ENCODE results near the gene ADISSP. TPM values are rescaled to one million over a fixed set of nuclear protein-coding genes. Genes with fewer than 3 reads are reported as not detected.

Gene ADISSP
- total RNA-seq, 1 donor from 2014 or later, result 43.2 TPM

DNA sequence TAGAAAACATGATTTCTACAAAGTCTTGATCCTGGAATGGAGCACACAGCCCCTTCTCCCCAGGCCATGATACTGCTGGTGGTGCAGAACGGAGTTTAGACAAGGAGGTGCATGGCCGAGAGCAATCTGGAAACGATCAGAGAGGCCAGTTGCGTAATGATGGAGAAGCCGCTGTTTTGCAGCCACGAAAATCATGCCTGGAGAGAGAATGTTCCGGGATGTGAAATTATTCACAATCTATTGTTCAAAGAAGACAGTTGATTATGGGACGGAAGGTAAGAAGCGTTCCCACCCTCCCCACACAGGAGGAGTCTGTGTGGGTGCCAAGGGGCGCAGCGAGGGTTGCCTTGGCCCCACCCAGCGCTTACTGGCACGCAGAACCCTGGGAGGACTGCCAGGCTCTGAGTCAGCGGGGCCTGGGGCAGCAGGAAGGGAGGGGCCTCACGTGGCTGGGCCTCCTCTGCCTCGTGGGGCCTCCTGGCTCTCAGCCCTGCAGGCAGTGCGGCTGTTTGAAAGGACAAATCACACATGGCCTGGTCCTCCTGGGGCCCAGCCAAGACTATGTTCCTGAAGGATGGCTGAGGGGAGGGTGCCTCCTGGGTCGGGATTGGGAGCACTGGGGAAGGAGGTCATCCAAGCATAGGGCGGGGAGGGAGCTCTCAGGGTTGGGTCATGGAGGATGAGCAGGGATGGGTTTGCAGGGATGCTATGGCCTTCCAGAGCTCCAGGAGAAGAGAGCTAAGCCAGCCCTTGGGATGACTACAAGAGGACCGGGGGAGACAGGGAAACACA, 44.1 kb upstream of the ADISSP start:
- TF ChIP-seq, protein P1, sequence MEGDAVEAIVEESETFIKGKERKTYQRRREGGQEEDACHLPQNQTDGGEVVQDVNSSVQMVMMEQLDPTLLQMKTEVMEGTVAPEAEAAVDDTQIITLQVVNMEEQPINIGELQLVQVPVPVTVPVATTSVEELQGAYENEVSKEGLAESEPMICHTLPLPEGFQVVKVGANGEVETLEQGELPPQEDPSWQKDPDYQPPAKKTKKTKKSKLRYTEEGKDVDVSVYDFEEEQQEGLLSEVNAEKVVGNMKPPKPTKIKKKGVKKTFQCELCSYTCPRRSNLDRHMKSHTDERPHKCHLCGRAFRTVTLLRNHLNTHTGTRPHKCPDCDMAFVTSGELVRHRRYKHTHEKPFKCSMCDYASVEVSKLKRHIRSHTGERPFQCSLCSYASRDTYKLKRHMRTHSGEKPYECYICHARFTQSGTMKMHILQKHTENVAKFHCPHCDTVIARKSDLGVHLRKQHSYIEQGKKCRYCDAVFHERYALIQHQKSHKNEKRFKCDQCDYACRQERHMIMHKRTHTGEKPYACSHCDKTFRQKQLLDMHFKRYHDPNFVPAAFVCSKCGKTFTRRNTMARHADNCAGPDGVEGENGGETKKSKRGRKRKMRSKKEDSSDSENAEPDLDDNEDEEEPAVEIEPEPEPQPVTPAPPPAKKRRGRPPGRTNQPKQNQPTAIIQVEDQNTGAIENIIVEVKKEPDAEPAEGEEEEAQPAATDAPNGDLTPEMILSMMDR (IDR thresholded peaks at IDR 0.05; ENCODE audit: insufficient read depth, low read depth, low read length), result no peak
- no peak for TF ChIP-seq EZH2 (IDR thresholded peaks at IDR 0.05; ENCODE audit: insufficient read depth, low read length)
- H3K36me3 Mint-ChIP-seq (ENCODE audit: low read depth, unreplicated experiment), result peaks cover 1% of the 10 kb centered on the region
- Histone ChIP-seq H3K4me2 (ENCODE audit: low read length) (peak overlapping the region; percentile 84), H3K4me1 (ENCODE audit: insufficient read depth, low read length) (peaks cover 37% of the 10 kb centered on the region), H3K9ac (ENCODE audit: low read length) (peak overlapping the region; percentile 74), H3K9me3 (ENCODE audit: insufficient read depth, low read depth, low read length) (no peaks in the 10 kb centered on the region), H4K20me1 (ENCODE audit: insufficient read depth, low read length) (no peaks in the 10 kb centered on the region), H3K4me3 (ENCODE audit: insufficient read depth, low read depth, low read length) (peak overlapping the region; percentile 48), H3K27ac (ENCODE audit: low read depth, low read length) (peak overlapping the region; percentile 87), H3K36me3 (ENCODE audit: insufficient read depth, low read length) (no peaks in the 10 kb centered on the region), H2AFZ (ENCODE audit: low read depth, low read length) (peak overlapping the region; percentile 59), H3K27me3 (ENCODE audit: insufficient read depth, low read length) (no peaks in the 10 kb centered on the region), H3K79me2 (ENCODE audit: insufficient read depth, low read length) (no peaks in the 10 kb centered on the region)
- H3K27ac Mint-ChIP-seq (ENCODE audit: unreplicated experiment), result peak overlapping the region; percentile 50
- FAIRE-seq (no peak), DNase-seq (ENCODE audit: low read depth) (peak; percentile 94)
- H3K9me3 Mint-ChIP-seq (ENCODE audit: unreplicated experiment), result no peaks in the 10 kb centered on the region
- no peak overlapping the region for H3K4me3 Mint-ChIP-seq (ENCODE audit: unreplicated experiment)
- H3K27me3 Mint-ChIP-seq (ENCODE audit: low read depth, unreplicated experiment), result peaks cover 8% of the 10 kb centered on the region
- peaks cover 8% of the 10 kb centered on the region for H3K4me1 Mint-ChIP-seq (ENCODE audit: low read depth, unreplicated experiment)

DNA sequence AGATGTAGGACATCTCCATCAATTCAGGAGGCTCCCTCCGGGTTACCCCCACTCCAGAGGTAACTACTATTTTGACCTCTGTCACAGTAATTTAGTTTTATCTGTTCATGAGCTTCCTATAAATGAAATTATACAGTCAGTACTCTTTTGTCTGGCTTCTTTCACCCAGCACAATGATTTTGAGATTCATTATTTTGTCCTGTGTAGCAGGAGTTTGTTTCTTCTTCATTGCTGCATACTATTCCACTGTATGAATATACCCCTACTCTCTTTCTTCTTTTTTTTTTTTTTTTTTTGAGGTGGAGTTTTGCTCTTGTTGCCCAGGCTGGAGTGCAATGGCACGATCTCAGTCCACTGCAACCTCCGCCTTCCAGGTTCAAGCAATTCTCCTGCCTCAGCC, 41.0 kb upstream of the ADISSP start:
- H3K36me3 Mint-ChIP-seq (ENCODE audit: low read depth, unreplicated experiment), result peaks cover 6% of the 10 kb centered on the region
- Histone ChIP-seq H3K9ac (ENCODE audit: low read length) (peak overlapping the region; percentile 65), H3K4me3 (ENCODE audit: insufficient read depth, low read depth, low read length) (no peak overlapping the region), H3K27me3 (ENCODE audit: insufficient read depth, low read length) (no peaks in the 10 kb centered on the region), H3K4me2 (ENCODE audit: low read length) (peak overlapping the region; percentile 55), H4K20me1 (ENCODE audit: insufficient read depth, low read length) (no peaks in the 10 kb centered on the region), H3K4me1 (ENCODE audit: insufficient read depth, low read length) (peaks cover 51% of the 10 kb centered on the region), H3K27ac (ENCODE audit: low read depth, low read length) (peak overlapping the region; percentile 79), H3K79me2 (ENCODE audit: insufficient read depth, low read length) (no peaks in the 10 kb centered on the region), H2AFZ (ENCODE audit: low read depth, low read length) (no peak overlapping the region), H3K9me3 (ENCODE audit: insufficient read depth, low read depth, low read length) (no peaks in the 10 kb centered on the region), H3K36me3 (ENCODE audit: insufficient read depth, low read length) (no peaks in the 10 kb centered on the region)
- H3K4me3 Mint-ChIP-seq (ENCODE audit: unreplicated experiment), result no peak overlapping the region
- no peak for TF ChIP-seq EZH2 (IDR thresholded peaks at IDR 0.05; ENCODE audit: insufficient read depth, low read length)
- TF ChIP-seq, protein P1 (IDR thresholded peaks at IDR 0.05; ENCODE audit: insufficient read depth, low read depth, low read length), result no peak
- DNase-seq (ENCODE audit: low read depth), result no peak
- FAIRE-seq, result no peak
- H3K4me1 Mint-ChIP-seq (ENCODE audit: low read depth, unreplicated experiment), result peaks cover 13% of the 10 kb centered on the region
- no peaks in the 10 kb centered on the region for H3K9me3 Mint-ChIP-seq (ENCODE audit: unreplicated experiment)
- no peaks in the 10 kb centered on the region for H3K27me3 Mint-ChIP-seq (ENCODE audit: low read depth, unreplicated experiment)
- peak overlapping the region; percentile 19 for H3K27ac Mint-ChIP-seq (ENCODE audit: unreplicated experiment)

DNA sequence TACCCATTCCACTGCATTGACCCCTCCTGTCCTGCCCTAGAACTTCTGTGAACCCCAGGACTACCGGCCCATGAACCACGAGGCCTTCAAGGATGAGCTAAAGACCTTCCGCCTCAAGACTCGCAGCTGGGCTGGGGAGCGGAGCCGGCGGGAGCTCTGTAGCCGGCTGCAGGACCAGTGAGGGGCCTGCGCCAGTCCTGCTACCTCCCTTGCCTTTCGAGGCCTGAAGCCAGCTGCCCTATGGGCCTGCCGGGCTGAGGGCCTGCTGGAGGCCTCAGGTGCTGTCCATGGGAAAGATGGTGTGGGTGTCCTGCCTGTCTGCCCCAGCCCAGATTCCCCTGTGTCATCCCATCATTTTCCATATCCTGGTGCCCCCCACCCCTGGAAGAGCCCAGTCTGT, 37.2 kb upstream of the ADISSP start:
- H3K4me2 ChIP-seq (ENCODE audit: low read length), result no peak overlapping the region
- no peaks in the 10 kb centered on the region for H3K9me3 ChIP-seq (ENCODE audit: insufficient read depth, low read depth, low read length)
- Mint-ChIP-seq H3K9me3 (ENCODE audit: unreplicated experiment) (no peaks in the 10 kb centered on the region), H3K4me3 (ENCODE audit: unreplicated experiment) (no peak overlapping the region), H3K27ac (ENCODE audit: unreplicated experiment) (no peak overlapping the region), H3K27me3 (ENCODE audit: low read depth, unreplicated experiment) (no peaks in the 10 kb centered on the region), H3K4me1 (ENCODE audit: low read depth, unreplicated experiment) (peaks cover 14% of the 10 kb centered on the region), H3K36me3 (ENCODE audit: low read depth, unreplicated experiment) (peaks cover 20% of the 10 kb centered on the region)
- H3K79me2 ChIP-seq (ENCODE audit: insufficient read depth, low read length), result peaks cover 4% of the 10 kb centered on the region
- no peaks in the 10 kb centered on the region for H4K20me1 ChIP-seq (ENCODE audit: insufficient read depth, low read length)
- peaks cover 17% of the 10 kb centered on the region for H3K36me3 ChIP-seq (ENCODE audit: insufficient read depth, low read length)
- no peak overlapping the region for H3K27ac ChIP-seq (ENCODE audit: low read depth, low read length)
- DNase-seq (ENCODE audit: low read depth), result no peak
- H3K4me3 ChIP-seq (ENCODE audit: insufficient read depth, low read depth, low read length), result no peak overlapping the region
- no peak overlapping the region for H3K9ac ChIP-seq (ENCODE audit: low read length)
- no peaks in the 10 kb centered on the region for H3K27me3 ChIP-seq (ENCODE audit: insufficient read depth, low read length)
- H3K4me1 ChIP-seq (ENCODE audit: insufficient read depth, low read length), result peaks cover 30% of the 10 kb centered on the region
- FAIRE-seq, result no peak
- no peak overlapping the region for H2AFZ ChIP-seq (ENCODE audit: low read depth, low read length)
- no peak for TF ChIP-seq EZH2 (IDR thresholded peaks at IDR 0.05; ENCODE audit: insufficient read depth, low read length)
- TF ChIP-seq, protein P1 (IDR thresholded peaks at IDR 0.05; ENCODE audit: insufficient read depth, low read depth, low read length), result no peak
